ENCODE measurements around the gene LARGE2.

The LARGE2 gene

GRCh38 chr11:45909594-45910475 is 12.6 kb upstream of the LARGE2 start:
- DNase-seq (ENCODE audit: low read depth), result no peak
- no peak for TF ChIP-seq CTCF (conservative IDR thresholded peaks at IDR 0.05; ENCODE audit: low read depth, low read length)
- no peak overlapping the region for H3K4me3 ChIP-seq (ENCODE audit: low read length)

GRCh38 chr11:45910623-45911022 is 11.8 kb upstream of the LARGE2 start:
- no peak for TF ChIP-seq CTCF (conservative IDR thresholded peaks at IDR 0.05; ENCODE audit: low read depth, low read length)
- H3K4me3 ChIP-seq (ENCODE audit: low read length), result no peak overlapping the region
- no peak for DNase-seq (ENCODE audit: low read depth)

GRCh38 chr11:45913514-45913913 is 8.9 kb upstream of the LARGE2 start:
- no peak overlapping the region for H3K4me3 ChIP-seq (ENCODE audit: low read length)
- DNase-seq (ENCODE audit: low read depth), result no peak
- no peak for TF ChIP-seq CTCF (conservative IDR thresholded peaks at IDR 0.05; ENCODE audit: low read depth, low read length)

GRCh38 chr11:45913942-45914635 is 8.4 kb upstream of the LARGE2 start:
- no peak overlapping the region for H3K4me3 ChIP-seq (ENCODE audit: low read length)
- TF ChIP-seq CTCF (conservative IDR thresholded peaks at IDR 0.05; ENCODE audit: low read depth, low read length), result no peak
- DNase-seq (ENCODE audit: low read depth), result no peak

- no peak for DNase-seq (ENCODE audit: low read depth)
- TF ChIP-seq CTCF (conservative IDR thresholded peaks at IDR 0.05; ENCODE audit: low read depth, low read length), result no peak
- no peak overlapping the region for H3K4me3 ChIP-seq (ENCODE audit: low read length)
Measured at GRCh38 chr11:45915446-45915845, 7.0 kb upstream of the LARGE2 start.

GRCh38 chr11:45917286-45917622 is 5.2 kb upstream of the LARGE2 start:
- H3K4me3 ChIP-seq (ENCODE audit: low read length), result peak overlapping the region; percentile 98
- DNase-seq (ENCODE audit: low read depth), result no peak
- TF ChIP-seq CTCF (conservative IDR thresholded peaks at IDR 0.05; ENCODE audit: low read depth, low read length), result no peak
